HG02623 (cell line): Measurements from ENCODE around the gene ASB15.
"Not testable (repeated sequence)": the region's sequence is repeated elsewhere in the genome, so short reads cannot be mapped to it uniquely, and the experiment has no call there.

Source experiments
- ATAC-seq: cut with Tn5 transposase; IDR thresholded peaks from one replicate; pipeline ENCODE4 v1.9.1; 2021; ENCODE audit warnings: moderate library complexity; ENCODE audit not compliant: unreplicated experiment

The ASB15 gene

GRCh38 chr7:123634011-123634573 lies 32.5 kb downstream of the ASB15 start:
- not testable (repeated sequence) for ATAC-seq

- ATAC-seq = peak; percentile 58
Observed at GRCh38 chr7:123635551-123636359, 34.1 kb downstream of the ASB15 start.

GRCh38 chr7:123637203-123637602 lies 35.6 kb downstream of the ASB15 start:
- ATAC-seq = no peak

- ATAC-seq = no peak
Observed at GRCh38 chr7:123637878-123638277, 36.3 kb downstream of the ASB15 start.

- no peak for ATAC-seq
Observed at GRCh38 chr7:123639631-123640030, 38.0 kb downstream of the ASB15 start.

GRCh38 chr7:123640583-123640982 lies 39.0 kb downstream of the ASB15 start:
- ATAC-seq = no peak

- ATAC-seq = no peak
Observed at GRCh38 chr7:123641901-123642300, 40.3 kb downstream of the ASB15 start.

GRCh38 chr7:123643495-123644441 lies 42.1 kb downstream of the ASB15 start:
- ATAC-seq = no peak

- no peak for ATAC-seq
Observed at GRCh38 chr7:123645516-123645915, 43.9 kb downstream of the ASB15 start.

GRCh38 chr7:123647106-123647730 lies 45.6 kb downstream of the ASB15 start:
- no peak for ATAC-seq

- ATAC-seq = no peak
Observed at GRCh38 chr7:123649964-123650363, 48.3 kb downstream of the ASB15 start.

- no peak for ATAC-seq
Observed at GRCh38 chr7:123650595-123650994, 49.0 kb downstream of the ASB15 start.

- ATAC-seq = no peak
Observed at GRCh38 chr7:123652406-123652805, 50.8 kb downstream of the ASB15 start.

- no peak for ATAC-seq
Observed at GRCh38 chr7:123653162-123653561, 51.5 kb downstream of the ASB15 start.

GRCh38 chr7:123655614-123656013 lies 54.0 kb downstream of the ASB15 start, which contains the start of gene LMOD2:
Gene LMOD2 (plus strand): TSS chr7:123655866. CDS start chr7:123655964, 98 bp downstream.
- ATAC-seq = no peak

- ATAC-seq = no peak
Observed at GRCh38 chr7:123656544-123657303, 55.1 kb downstream of the ASB15 start.

- ATAC-seq = no peak
Observed at GRCh38 chr7:123657304-123657685, 55.7 kb downstream of the ASB15 start.

GRCh38 chr7:123658023-123658422 lies 56.4 kb downstream of the ASB15 start:
- ATAC-seq = no peak

- no peak for ATAC-seq
Observed at GRCh38 chr7:123660514-123661354, 59.1 kb downstream of the ASB15 start.
